HUDEP-2 (cell line): Measurements from ENCODE around the gene KCNC3.

ENCODE experiments used
- DNase-seq, 76 experiments: peaks; one replicate each; lab custom pipeline; 2025; ENCODE audit not compliant: unreplicated experiment in 76 of 76; lab: John Stamatoyannopoulos, UW

The KCNC3 gene

GRCh38 chr19:50329146-50329925 is at the start of gene KCNC3:
Gene KCNC3 (minus strand): TSS chr19:50329377. CDS start chr19:50329082, 295 bp downstream.
- DNase-seq, result peak in 64 of 76 experiments; percentile 17 to 99 (median 89)

- no peak for DNase-seq
Measured at GRCh38 chr19:50378863-50379236, 49.7 kb upstream of the KCNC3 start.

GRCh38 chr19:50378169-50378862 is 49.1 kb upstream of the KCNC3 start:
- DNase-seq, result no peak

GRCh38 chr19:50377517-50377916 is 48.3 kb upstream of the KCNC3 start:
- DNase-seq, result peak in 65 of 76 experiments; percentile 29 to 91 (median 71)

- DNase-seq, result peak in 69 of 76 experiments; percentile 22 to 98 (median 78)
Measured at GRCh38 chr19:50377051-50377461, 47.9 kb upstream of the KCNC3 start.

GRCh38 chr19:50376166-50377050 is 47.2 kb upstream of the KCNC3 start, which contains the start of gene NR1H2:
Gene NR1H2 (plus strand): TSS chr19:50376457. CDS start chr19:50377606, 1,149 bp downstream.
- peak in 75 of 76 experiments; percentile 72 to 100 (median 97) for DNase-seq

- DNase-seq, result no peak
Measured at GRCh38 chr19:50371914-50372475, 42.8 kb upstream of the KCNC3 start.

GRCh38 chr19:50368649-50369570 is 39.7 kb upstream of the KCNC3 start:
- DNase-seq, result peak in 75 of 76 experiments; percentile 53 to 95 (median 83)

GRCh38 chr19:50365434-50366306 is 36.5 kb upstream of the KCNC3 start, which contains the start of gene NAPSA:
Gene NAPSA (minus strand): TSS chr19:50365639. CDS start chr19:50365621, 18 bp downstream.
- no peak for DNase-seq

- no peak for DNase-seq
Measured at GRCh38 chr19:50362656-50363424, 33.7 kb upstream of the KCNC3 start.

GRCh38 chr19:50362030-50362412 is 32.8 kb upstream of the KCNC3 start:
- no peak for DNase-seq

GRCh38 chr19:50361290-50362029 is 32.3 kb upstream of the KCNC3 start:
- DNase-seq, result peak in 3 of 76 experiments; percentile 9 to 24 (median 18)

GRCh38 chr19:50359328-50359818 is 30.2 kb upstream of the KCNC3 start:
- no peak for DNase-seq

GRCh38 chr19:50358483-50359327 is 29.5 kb upstream of the KCNC3 start:
- DNase-seq, result no peak

GRCh38 chr19:50357178-50358100 is 28.3 kb upstream of the KCNC3 start:
- DNase-seq, result peak in 61 of 76 experiments; percentile 8 to 73 (median 45)
